ENCODE data around the gene TCF7. TPM values are rescaled to one million over a fixed set of nuclear protein-coding genes. Genes with fewer than 3 reads are reported as not detected.
A peak's percentile ranks its signal among the peaks of the same experiment; 100 is the strongest.

The TCF7 gene
- total RNA-seq, 2 experiments from 2014 or later = 0.97 to 1.1 TPM

GRCh38 chr5:134175921-134176510 is 61.5 kb downstream of the TCF7 start:
- peak overlapping the region; percentile 89 for H3K4me3 ChIP-seq (ENCODE audit: low read depth, low read length, poor library complexity, severe bottlenecking)
- no peaks in the 10 kb centered on the region for H3K9me3 ChIP-seq (ENCODE audit: low read length)

GRCh38 chr5:134176511-134177368 is 62.3 kb downstream of the TCF7 start, which contains the start of gene SKP1:
Gene SKP1 (minus strand): TSS chr5:134176950. CDS start chr5:134174022, 2,928 bp downstream.
- ChIA-PET CTCF (ENCODE audit: unreplicated experiment) (interaction anchor here (0.6 kb wide), 1 partner anchor 112 kb away, joined by 3 read pairs; no protein-coding TSS in a partner anchor), POLR2A (interaction anchor here (0.5 to 3.3 kb wide), 17 partner anchors 11 to 725 kb away, joined by 3 to 22 read pairs (median 4); partner anchors contain the start of genes PPP2CA and UBE2B)
- peak; percentile 89 for DNase-seq (ENCODE audit: low spot score)
- no TSS peak for BruUV-seq (replicated peaks)
- peaks cover 23% of the 10 kb centered on the region for H3K4me1 ChIP-seq (ENCODE audit: insufficient read depth, low read length, poor library complexity, severe bottlenecking)
- peaks cover 37% of the 10 kb centered on the region for H3K79me2 ChIP-seq (ENCODE audit: insufficient read depth, low read depth, low read length)
- H3K4me2 ChIP-seq (ENCODE audit: low read length) = peak within 1 kb of the TSS; percentile 96
- no peaks in the 10 kb centered on the region for H3K9me2 ChIP-seq (ENCODE audit: insufficient read depth, low read length)
- intact Hi-C loops (cut with micrococcal nuclease; ENCODE audit: unreplicated experiment) = loop anchor here (2.0 kb wide), 3 partner anchors 50 to 350 kb away; partner anchors contain the start of genes PPP2CA and UBE2B
- peak within 1 kb of the TSS; percentile 76 for H2AFZ ChIP-seq (ENCODE audit: low read length)
- peak within 1 kb of the TSS; percentile 89 for H3K4me3 ChIP-seq (ENCODE audit: low read depth, low read length, poor library complexity, severe bottlenecking)
- H3K9me3 ChIP-seq (ENCODE audit: low read length) = no peaks in the 10 kb centered on the region
- peaks cover 25% of the 10 kb centered on the region for H4K20me1 ChIP-seq (ENCODE audit: insufficient read depth, low read length)
- H3K36me3 ChIP-seq (ENCODE audit: insufficient read depth, low read length) = peaks cover 25% of the 10 kb centered on the region
- no peak for TF ChIP-seq EZH2phosphoT487 (IDR thresholded peaks at IDR 0.05; ENCODE audit: borderline replicate concordance, low read depth, low read length)
- no peak for TF ChIP-seq CTCF (conservative IDR thresholded peaks at IDR 0.05; ENCODE audit: low read length)
- peak within 1 kb of the TSS; percentile 75 for H3K27ac ChIP-seq (ENCODE audit: low read depth, low read length, poor library complexity, severe bottlenecking)

More at GRCh38 chr5:134175921-134176510, 61.5 kb downstream of the TCF7 start:
- no TSS peak for BruUV-seq (replicated peaks)
- no peaks in the 10 kb centered on the region for H3K9me2 ChIP-seq (ENCODE audit: insufficient read depth, low read length)
- TF ChIP-seq CTCF (conservative IDR thresholded peaks at IDR 0.05; ENCODE audit: low read length) = 0 out of 2 replicates have a peak, but pooled peaks have one; percentile 7
- no peak for TF ChIP-seq EZH2phosphoT487 (IDR thresholded peaks at IDR 0.05; ENCODE audit: borderline replicate concordance, low read depth, low read length)
- peaks cover 23% of the 10 kb centered on the region for H3K4me1 ChIP-seq (ENCODE audit: insufficient read depth, low read length, poor library complexity, severe bottlenecking)
- POLR2A ChIA-PET = interaction anchor here (0.5 to 3.3 kb wide), 9 partner anchors 11 to 543 kb away, joined by 3 to 22 read pairs (median 5); partner anchors contain the start of gene PPP2CA
- peak overlapping the region; percentile 75 for H3K27ac ChIP-seq (ENCODE audit: low read depth, low read length, poor library complexity, severe bottlenecking)
- peaks cover 32% of the 10 kb centered on the region for H3K36me3 ChIP-seq (ENCODE audit: insufficient read depth, low read length)
- intact Hi-C loops (cut with micrococcal nuclease; ENCODE audit: unreplicated experiment) = loop anchor here (2.0 kb wide), 3 partner anchors 51 to 351 kb away; partner anchors contain the start of genes PPP2CA and UBE2B
- peak overlapping the region; percentile 96 for H3K4me2 ChIP-seq (ENCODE audit: low read length)
- DNase-seq (ENCODE audit: low spot score) = peak; percentile 60
- CTCF ChIA-PET (ENCODE audit: unreplicated experiment) = no interaction called here
- H4K20me1 ChIP-seq (ENCODE audit: insufficient read depth, low read length) = peaks cover 25% of the 10 kb centered on the region
- H2AFZ ChIP-seq (ENCODE audit: low read length) = no peak overlapping the region; the same call in 1 of the 2 replicates
- H3K79me2 ChIP-seq (ENCODE audit: insufficient read depth, low read depth, low read length) = peaks cover 43% of the 10 kb centered on the region

Measured in OCI-LY7 (cell line).